DMS114 treated with DMSO at 0.1 percent for 48 hours (cell line): ENCODE measurements around the gene ELAVL1.
"Not testable (repeated sequence)": the region's sequence is repeated elsewhere in the genome, so short reads cannot be mapped to it uniquely, and the experiment has no call there.

Experiments used
- DNase-seq: peaks from one replicate; lab custom pipeline; 2025; ENCODE audit not compliant: unreplicated experiment; lab: John Stamatoyannopoulos, UW

The ELAVL1 gene

DNA sequence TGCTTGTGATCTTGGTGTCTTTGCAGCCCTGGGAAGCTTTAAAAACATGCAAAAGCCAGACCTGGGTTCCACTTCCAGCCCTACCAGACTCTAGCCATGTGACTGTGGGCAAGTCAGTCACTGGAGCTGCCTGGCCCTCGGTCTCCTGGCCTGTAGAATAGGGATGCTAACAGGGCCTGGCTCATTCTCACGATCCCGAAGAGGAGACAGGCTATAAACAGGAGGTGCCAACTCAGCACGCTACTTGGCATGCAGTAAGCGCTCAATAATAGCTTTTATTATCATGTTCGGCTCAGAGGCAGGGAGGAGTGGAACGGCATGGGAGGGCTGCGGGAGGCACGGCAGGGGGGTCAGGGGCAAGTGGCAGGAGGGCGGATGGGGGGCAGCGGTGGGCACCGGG, 81.2 kb downstream of the ELAVL1 start:
- no peak for DNase-seq

DNA sequence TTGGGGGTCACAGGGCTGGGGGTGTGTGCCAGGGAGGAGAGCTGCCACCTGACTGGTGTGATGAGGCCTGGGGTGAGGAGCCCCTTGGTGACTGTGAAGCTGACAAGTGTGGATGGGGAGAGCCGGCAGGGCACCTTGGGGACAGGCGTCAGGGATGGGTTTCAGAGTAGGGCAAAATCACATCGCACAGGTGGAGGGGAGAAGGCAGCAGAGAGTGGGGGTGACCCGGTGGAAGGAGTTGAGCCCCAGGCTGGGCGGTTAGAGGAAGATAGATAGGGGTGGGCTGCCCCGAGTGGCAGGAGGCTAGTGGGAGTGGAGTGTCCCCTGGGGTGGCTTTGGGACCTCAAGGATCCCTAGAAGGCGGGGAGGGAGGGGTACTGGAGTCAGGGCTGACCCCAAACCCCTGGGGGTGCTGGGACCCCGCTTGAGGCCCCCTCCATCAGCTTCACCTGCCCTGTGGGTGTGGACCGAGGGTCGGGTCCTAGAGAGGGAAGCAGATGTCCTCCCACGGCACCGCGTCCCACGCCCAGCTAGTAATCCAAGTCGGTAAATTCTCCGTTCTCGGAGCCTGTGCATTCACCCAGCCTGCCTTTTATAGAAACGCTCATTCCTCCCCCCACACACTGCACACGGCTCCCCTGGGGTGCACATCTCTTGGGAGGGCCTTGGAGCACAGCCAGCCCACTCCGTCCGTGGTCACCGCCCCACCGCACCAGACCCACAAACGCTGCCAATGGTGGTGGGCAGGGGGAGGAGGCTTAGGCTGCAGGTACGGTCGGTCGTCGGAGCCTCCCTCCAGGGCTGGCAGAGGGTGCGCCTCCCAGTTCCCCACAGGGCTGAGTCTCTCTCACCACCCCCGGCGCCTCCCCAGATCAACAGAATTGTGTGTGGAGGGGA, 81.9 kb downstream of the ELAVL1 start:
- no peak for DNase-seq

DNA sequence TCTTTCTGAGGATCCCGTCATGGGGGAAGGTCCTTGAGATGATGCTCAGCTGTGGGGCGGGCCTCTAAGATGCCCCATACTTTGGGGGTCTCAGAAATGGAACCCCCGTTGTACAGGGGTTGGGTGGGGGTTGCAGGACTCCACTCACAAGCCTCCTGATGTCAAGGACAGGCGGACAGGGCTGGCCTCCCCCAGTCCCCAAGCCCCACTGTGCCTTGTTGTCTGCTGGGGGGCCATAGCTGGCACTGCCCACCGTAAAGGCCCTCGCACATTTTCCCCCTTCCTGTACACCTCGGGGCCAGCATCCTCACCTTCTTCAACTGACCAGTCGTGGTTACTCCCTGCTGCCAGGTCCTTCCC, 82.6 kb downstream of the ELAVL1 start:
- no peak for DNase-seq

DNA sequence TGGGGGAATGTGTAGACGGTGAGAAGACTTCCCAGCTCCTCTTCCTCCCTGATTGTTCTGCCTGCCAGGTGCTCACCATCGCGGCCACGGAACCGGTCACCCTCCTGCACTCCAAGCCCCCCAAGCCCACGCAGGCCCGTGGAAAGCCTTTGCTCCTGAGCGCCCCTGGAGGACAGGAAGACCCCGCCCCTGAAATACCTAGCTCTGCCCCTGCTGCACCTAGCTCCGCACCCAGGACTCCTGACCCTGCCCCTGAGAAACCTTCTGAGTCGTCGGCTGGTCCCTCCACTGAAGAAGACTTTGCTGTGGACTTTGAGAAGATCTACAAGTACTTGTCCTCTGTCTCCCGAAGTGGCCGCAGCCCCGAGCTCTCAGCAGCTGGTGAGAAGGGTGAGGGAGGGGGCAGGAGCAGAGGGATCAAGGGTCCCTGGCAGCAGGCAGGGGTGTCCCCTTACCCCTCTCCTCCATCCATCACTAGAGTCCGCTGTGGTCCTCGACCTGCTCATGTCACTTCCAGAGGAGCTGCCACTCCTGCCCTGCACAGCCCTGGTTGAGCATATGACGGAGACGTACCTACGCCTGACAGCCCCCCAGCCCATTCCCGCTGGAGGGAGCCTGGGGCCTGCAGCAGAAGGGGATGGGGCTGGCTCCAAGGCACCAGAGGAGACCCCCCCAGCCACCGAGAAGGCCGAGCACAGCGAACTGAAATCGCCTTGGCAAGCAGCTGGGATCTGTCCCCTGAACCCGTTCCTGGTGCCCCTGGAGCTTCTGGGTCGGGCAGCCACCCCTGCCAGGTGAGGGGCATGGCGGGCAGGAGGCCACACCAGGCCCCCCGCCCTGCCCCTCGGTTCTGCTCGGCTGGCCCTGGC, 83.2 kb downstream of the ELAVL1 start:
- DNase-seq, result no peak

DNA sequence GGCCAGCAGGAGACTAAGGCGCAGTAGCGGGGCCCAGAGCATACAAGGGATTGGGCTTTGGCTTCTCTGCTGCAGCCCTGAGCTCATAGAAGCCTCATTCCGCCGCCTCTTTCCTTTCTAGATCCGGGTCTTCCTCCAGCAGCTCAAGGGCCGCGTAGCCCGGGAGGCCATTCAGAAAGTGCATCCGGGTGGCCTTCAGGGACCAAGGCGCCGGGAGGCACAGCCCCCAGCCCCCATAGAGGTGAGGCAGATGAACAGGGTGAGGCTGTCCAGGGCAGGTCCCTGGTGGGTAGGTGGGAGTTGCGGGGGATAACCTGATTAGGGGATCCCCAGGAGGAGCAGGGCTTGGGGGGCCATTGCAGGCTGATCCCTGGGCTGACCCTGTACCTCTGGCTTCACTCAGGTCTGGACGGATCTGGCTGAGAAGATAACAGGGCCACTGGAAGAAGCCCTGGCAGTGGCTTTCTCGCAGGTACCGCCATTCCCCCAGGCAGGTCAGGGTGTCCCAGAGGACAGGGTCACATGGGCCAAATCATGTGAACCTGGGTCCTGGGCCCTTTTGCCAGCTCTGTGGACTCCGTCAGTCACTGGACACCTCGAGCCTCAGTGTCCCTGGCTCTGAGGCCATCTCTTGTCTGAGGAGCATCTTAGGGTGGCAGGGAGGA, 84.0 kb downstream of the ELAVL1 start:
- no peak for DNase-seq

DNA sequence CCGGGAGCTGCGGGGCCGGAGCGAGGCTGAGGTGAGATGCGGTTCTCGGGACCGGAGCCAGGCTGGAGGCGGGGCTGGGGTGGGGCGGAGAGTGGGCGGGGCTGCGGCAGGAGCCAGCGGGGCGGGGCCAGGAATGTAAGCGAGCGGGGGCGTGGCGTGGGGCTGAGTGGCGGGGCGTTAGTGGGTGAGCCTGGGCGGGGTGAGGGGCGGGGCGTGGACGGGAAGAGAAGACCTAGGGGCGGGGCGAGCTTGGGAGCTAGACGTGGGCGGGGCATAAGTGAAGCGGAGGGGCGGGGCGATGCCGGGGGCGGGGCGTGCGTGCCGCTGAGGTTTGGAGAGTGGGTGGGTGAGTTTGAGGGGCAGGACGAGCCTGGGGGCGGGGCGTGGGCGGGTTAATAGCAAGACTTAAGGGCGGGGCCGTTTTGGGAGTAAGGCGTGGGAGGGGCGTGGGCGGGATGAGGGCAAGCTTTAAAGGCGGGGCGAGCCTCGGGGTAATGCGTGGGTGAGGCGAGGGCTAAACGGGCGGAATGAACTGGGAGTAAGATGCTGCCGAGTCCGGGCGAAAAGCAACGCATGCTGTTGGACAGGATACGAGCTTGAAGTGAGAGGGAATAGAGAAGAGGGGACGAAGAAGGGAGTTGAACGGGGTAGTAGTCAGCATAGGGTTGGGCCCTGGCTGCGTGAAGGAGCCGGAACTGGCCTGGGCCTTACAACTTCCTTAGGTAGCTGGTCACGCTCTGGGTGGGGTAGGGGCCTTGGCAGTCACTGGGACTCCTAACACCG, 84.7 kb downstream of the ELAVL1 start:
- peak; percentile 82 for DNase-seq

DNA sequence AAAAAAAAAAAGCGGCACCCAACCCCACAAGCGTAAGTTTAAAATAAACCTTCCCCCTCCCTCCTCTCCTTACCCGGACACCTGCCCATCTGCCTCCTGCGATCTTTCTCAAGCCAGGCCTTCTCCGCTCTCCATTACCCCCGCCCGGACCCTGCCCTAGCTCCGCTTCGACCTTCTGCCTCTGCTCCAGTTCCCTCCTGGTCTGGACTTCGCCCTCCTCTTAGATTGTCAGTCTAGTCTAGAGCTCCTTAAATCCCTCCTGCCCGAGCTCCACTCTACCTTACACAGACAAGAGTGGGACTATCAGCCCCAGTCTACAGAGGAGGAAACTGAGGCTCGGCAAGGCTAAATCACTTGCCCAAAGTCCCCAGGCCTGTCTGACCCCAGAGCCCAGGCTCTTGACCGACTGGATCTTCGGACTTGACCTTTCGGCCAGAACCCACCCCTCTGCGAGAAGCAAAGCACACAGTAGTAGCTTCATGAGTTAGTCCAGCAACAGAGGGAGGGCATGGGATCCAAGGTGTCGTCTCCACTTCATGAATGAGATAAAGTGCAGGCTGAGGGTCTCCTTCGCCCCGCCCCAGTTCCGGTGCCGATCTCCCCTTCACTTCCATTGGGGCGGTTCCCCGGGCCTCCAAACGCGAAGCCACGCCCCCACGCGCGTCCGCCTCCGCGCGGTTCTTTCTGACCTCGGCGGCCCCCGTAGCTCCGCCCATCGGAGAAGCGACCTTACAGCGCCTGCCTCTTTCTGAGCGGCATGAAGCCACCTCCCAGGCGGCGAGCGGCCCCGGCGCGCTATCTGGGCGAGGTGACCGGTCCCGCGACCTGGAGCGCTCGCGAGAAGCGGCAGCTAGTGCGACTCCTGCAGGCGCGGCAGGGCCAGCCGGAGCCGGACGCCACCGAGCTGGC, 85.6 kb downstream of the ELAVL1 start, which contains the start of gene SNAPC2:
Gene SNAPC2, plus strand, starts transcription at position 729 of the 909 bp plus-strand sequence. Its CDS starts 29 bp downstream, at position 758.
- DNase-seq, result peak; percentile 74

DNA sequence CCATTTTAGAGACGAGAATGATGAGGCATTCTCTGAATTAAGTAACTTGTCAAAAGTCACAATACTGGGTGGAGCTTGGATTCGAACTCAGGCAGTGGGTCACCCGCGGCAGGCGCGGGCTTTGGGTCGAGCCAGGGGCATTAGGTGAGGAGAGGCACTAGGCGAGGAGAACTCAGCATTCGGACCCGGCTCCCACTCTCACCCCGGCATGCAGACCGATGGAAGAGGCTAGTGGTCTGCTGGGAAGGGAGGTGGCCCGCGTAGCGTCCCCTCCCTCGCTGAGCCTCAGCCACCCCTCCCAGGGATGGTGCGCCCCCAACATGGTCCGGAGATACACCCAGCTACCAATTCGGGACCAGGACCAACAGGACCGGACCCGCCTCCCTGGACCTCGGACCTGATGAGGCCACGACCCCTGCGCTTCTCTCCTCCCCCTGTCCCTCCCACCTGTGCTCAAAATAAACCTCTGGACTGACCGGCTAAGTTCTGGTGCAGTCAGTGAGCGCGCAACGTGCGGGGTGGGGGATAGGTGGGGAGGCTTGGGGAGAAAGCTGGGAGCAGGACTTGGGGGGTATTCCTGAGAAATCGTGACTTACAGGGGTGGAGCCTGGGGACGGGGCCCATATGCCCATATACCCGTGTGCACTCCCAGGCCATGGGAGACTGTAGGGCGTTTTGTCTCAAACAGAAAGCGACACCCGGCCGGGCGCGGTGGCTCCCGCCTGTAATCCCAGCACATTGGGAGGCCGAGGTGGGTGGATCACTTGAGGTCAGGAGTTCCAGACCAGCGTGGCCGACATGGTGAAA, 86.6 kb downstream of the ELAVL1 start:
- DNase-seq, result no peak

DNA sequence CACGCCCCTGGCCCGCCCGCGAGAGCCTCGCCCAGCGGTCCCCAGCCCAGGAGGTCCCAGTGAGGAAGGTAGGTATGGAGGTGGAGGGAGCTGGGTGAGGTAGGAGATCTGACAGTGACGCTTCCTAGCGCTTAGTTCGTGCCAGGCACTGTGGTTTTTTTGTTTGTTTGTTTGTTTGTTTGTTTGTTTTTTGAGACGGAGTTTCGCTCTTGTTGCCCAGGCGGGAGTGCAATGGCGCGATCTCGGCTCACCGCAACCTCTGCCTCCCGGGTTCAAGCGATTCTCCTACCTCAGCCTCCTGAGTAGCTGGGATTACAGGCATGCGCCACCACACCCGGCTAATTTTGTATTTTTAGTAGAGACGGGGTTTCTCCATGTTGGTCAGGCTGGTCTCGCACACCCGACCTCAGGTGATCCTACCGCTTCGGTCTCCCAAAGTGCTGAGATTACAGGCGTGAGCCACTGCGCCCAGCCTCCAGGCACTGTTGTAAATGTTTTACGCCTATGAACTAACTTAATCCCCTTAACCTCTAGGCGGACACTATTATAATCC, 87.3 kb downstream of the ELAVL1 start:
- DNase-seq, result not testable (repeated sequence)

DNA sequence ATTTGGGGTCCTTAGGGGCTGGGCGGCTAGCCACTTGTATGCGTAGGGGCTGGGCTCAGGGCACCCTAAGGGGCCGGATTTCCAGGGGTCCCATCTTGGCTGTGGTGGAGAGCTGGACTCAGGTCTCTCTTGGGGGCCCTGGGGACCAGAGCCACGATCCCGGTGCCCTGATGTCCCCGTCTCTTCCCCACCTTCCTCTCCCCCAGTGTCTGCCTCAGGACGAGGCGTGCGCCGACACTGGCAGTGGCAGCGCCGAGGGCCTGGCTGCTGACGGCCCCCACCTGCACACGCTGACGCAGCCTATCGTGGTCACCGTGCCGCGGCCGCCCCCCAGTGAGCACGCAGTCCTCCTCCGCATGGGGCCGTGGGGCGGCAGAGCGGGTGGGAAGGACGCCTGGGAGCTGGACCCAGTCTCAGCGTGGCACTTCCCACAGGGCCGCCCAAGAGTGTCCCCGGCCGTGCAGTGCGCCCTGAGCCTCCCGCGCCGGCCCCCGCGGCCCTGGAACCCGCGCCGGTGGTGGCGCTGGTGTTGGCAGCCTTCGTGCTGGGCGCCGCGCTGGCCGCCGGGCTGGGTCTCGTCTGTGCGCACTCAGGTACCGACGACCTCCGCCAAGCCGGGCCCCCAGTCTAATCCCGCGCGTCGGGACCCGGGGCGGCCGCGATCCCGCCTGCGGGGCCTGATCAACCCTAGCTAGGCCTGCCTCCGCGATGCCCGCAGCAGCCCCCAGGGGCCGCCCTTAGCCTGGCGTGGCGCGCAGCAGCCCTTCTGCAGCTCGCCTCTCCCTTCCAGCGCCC, 88.0 kb downstream of the ELAVL1 start:
- DNase-seq, result no peak

DNA sequence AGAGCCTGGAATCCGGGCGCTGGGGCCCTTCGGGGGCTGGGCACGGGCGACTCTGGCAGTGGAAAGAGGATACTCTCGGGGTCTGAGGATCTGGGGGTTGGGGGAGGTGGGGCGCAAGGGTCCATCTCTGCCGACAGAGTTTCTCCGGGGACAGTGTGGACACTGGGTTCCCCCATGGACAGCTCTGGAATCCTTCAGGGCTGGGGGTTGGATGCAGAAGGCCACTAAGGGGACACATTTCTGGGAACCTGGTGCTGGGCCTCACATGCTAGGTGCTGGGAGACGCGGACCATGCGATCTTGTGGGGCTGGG, 88.5 kb downstream of the ELAVL1 start:
- DNase-seq, result no peak

DNA sequence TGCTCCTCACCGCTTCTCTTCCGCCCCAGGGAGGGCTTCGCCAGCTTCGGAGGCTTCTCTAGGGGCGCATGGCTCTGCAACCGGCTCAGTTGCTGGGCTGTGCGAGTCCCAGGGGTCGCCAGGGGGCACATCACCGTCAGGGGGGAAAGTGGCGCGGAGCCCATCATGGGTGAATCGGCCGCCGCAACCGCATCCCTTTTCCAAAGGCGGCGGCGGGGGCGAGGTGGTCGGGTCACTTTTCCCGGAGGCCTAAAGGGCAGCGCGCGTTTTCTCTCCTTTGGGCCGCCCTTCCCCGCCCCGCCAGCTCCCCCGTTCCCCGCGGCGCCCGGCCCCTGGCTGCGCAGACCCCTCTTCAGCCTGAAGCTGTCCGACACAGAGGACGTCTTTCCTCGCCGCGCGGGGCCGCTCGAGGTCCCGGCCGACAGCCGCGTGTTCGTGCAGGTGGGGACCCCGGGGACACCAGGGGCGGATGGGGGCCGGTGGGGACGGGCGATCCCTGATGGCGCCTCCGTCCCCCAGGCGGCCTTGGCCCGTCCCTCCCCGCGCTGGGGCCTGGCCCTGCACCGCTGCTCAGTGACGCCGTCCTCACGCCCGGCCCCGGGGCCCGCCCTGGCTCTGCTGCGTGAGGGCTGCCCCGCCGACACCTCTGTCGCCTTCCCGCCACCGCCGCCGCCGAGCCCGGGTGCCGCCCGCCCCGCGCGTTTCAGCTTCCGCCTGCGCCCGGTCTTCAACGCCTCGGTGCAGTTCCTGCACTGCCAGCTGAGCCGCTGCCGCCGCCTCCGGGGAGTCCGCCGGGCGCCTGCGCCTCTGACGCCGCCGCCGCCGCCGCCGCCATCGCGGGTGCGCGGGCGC, 89.1 kb downstream of the ELAVL1 start:
- DNase-seq, result no peak

DNA sequence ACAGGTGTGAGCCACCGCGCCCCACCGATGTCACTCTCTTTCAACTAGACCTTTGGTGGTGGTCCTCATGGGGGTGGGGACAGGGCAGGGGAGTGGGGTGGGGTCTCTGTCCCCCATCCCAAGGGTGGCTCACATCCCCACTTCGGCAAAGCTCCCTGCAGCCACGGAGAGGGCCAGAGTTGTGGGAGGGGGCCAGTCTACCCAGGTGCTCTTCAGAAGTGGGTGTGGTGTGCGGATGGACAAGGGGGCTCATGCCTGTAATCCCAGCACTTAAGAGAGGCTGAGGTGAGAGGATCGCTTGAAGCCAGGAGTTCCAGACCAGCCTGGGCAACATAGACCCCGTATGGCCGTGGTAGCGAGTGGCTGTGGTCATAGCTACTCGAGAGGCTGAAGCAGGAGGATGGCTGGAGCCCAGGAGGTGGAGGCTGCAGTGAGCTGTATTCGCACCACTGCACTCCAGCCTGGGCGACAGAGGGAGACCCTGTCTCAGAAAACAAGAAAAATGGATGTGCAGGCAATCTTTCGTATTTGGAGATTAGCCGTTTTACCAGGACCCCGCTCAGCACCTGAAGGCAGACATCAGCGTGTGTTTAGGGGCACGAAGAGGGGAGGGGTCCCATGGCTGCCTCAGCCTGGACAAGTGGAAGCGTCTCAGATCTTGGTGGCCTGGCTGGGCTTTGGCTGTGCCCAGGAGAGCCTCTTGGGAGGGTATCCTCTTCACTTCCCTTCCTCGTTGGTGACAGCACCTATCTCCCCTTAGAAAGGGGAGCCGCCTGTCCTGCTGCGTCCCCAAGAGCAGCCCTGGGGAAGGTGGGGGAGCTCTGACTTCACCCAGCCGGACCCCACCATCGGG, 90.0 kb downstream of the ELAVL1 start:
- no peak for DNase-seq

DNA sequence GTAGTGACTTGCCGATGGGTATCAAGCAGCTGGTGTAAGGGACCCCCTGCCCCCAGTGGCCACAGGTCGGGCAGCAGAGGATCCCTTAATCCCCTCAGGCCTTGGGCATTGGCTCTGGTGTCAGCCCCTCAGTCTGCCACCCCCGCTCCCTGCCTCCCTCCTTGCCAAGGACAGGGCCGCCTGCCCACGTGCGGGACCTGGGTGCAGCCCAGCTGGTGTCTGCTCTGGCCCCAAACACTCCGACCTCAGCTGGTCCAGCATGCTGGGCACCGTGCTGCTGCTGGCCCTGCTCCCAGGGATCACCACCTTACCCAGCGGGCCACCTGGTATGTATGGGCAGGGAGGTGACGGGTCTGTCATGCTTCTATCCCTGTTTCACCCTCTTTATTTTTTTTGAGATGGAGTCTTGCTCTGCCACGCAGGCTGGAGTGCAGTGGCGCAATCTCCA, 90.8 kb downstream of the ELAVL1 start, which contains the start of gene TGFBR3L:
Gene TGFBR3L, plus strand, starts transcription at position 233 of the 448 bp plus-strand sequence.
- DNase-seq, result no peak

DNA sequence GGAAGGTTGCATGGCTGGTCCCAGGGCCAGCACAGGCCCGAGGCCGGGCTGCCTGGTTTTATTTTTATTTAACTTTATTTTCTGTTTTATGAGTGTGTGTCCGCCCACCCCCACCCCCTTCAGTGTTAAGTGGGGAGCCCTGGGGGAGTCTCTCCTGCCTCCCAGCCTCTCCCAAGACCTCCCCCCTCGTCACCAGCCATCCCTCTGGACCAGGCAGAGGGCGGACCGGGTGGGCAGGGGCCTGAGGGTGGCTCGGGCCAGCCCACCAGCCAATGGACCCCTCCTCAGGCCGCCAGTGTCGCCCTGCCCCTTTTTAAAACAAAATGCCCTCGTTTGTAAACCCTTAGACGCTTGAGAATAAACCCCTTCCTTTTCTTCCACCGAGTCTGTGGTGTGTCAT, 91.3 kb downstream of the ELAVL1 start:
- DNase-seq, result no peak

DNA sequence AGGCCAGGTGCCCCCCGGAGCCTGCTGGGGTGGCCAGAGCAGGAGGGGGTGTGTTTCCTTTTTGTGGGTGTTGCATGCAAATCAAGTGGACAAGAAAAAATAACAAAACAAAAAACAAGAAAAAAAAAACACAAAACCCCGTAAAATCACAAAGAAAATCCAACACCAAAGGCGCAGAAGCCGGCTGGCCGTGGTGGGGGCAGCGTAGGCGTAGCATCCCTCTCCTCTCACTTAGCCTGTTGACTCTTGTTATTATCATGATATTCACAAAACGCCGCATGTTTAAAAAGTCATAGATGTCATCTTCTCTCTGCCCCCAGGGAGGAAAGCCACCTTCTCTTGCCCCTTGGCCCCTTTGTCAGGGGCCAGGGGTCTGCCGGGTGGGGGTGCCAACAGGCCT, 91.8 kb downstream of the ELAVL1 start:
- DNase-seq, result no peak
